Transverse colon (tissue), 4 donors: ENCODE data around the gene ZSWIM7. TPM values are rescaled to one million over a fixed set of nuclear protein-coding genes. Genes with fewer than 3 reads are reported as not detected.

Experiments
- DNase-seq: peaks from one replicate; pipeline ENCODE4 v3.0.0-alpha.2; 2019
- H3K27ac ChIP-seq, 4 donors: fragments of 200-600 bp; sonication (generic); 2 replicates each; pipeline ENCODE4 v1.5.1; 2016 to 2018; ENCODE audit warnings: inconsistent platforms in 4 of 4
- H3K27me3 ChIP-seq: fragments of 200-600 bp; sonication (generic); 2 replicates; pipeline ENCODE4 v1.5.1; 2017; ENCODE audit warnings: inconsistent platforms
- H3K36me3 ChIP-seq, 4 donors: fragments of 200-600 bp; sonication (generic); 2 replicates each; pipeline ENCODE4 v1.5.1; 2017 to 2019; ENCODE audit warnings: inconsistent platforms in 4 of 4
- H3K4me1 ChIP-seq, 4 donors: fragments of 200-600 bp; sonication (generic); 2 replicates each; pipeline ENCODE4 v1.5.1; 2017 to 2020; ENCODE audit warnings: inconsistent platforms in 4 of 4
- H3K4me3 ChIP-seq, 4 donors: fragments of 200-600 bp; sonication (generic); 1 replicate in 1 of 4; 2 replicates in 3 of 4; pipeline versions ENCODE4 v1.5.1 to v1.6.1; 2017 to 2019; ENCODE audit warnings: inconsistent platforms in 4 of 4
- H3K9me3 ChIP-seq, 2 donors: fragments of 200-600 bp; sonication (generic); 2 replicates each; pipeline ENCODE4 v1.5.1; 2017 to 2019; ENCODE audit warnings: inconsistent platforms in 2 of 2
- CTCF ChIP-seq, 5 experiments: fragments of 200-600 bp in 3 of 5; fragments of 450-650 bp in 2 of 5; sonication (generic) in 3 of 5; IDR thresholded peaks; 1 replicate in 2 of 5; 2 replicates in 3 of 5; pipeline ENCODE4 v1.5.1; 2016 to 2017; ENCODE audit warnings: antibody characterized with exemption in 5 of 5, inconsistent platforms in 3 of 5, mild to moderate bottlenecking in 2 of 5, moderate library complexity in 1 of 5
- EP300 ChIP-seq: sonication (generic); formaldehyde crosslinking; IDR thresholded peaks from one replicate; pipeline ENCODE4 v1.6.1; 2017; ENCODE audit warnings: antibody characterized with exemption, low read depth
- POLR2A ChIP-seq: fragments of 450-650 bp; IDR thresholded peaks from one replicate; pipeline ENCODE4 v1.6.1; 2016; ENCODE audit warnings: antibody characterized with exemption, mild to moderate bottlenecking, moderate library complexity
- POLR2AphosphoS5 ChIP-seq, 3 donors: sonication (generic); formaldehyde crosslinking; IDR thresholded peaks; one replicate each; pipeline ENCODE4 v1.6.1; 2016; ENCODE audit warnings: antibody characterized with exemption in 3 of 3
- WGBS, 2 donors: methylation state at CpG; one replicate each; pipeline ENCODE4 v1.1.5; 2018; ENCODE audit warnings: low coverage in 1 of 2; 5-methylcytosine and 5-hydroxymethylcytosine counted together
- in situ Hi-C, 4 donors: fragments of 200-750 bp; cut with MboI; loops; one replicate each; pipeline versions ENCODE4 v1.15.0 to v1.15.1; 2017; ENCODE audit warnings: low sequenced_read_pairs in 3 of 4, low pct_ligation_motif_present in 1 of 4, low pct_unique_long_range_greater_than_20kb in 1 of 4
- intact Hi-C: fragments of 100-400 bp; cut with DNase I; formaldehyde crosslinking; loops from one replicate; pipeline ENCODE4 v1.15.1; 2023; ENCODE audit warnings: low total_unique reads
- total RNA-seq, 4 donors: library from RNA; depleted of rRNA; stranded (reverse); fragments of >200 nt; gene quantifications; one replicate each; pipeline ENCODE4 v1.1.0, GENCODE V29; 2016

ZSWIM7 gene
- total RNA-seq, 4 donors from 2014 or later, result 3.6 to 19.5 (median 18.6) TPM

DNA sequence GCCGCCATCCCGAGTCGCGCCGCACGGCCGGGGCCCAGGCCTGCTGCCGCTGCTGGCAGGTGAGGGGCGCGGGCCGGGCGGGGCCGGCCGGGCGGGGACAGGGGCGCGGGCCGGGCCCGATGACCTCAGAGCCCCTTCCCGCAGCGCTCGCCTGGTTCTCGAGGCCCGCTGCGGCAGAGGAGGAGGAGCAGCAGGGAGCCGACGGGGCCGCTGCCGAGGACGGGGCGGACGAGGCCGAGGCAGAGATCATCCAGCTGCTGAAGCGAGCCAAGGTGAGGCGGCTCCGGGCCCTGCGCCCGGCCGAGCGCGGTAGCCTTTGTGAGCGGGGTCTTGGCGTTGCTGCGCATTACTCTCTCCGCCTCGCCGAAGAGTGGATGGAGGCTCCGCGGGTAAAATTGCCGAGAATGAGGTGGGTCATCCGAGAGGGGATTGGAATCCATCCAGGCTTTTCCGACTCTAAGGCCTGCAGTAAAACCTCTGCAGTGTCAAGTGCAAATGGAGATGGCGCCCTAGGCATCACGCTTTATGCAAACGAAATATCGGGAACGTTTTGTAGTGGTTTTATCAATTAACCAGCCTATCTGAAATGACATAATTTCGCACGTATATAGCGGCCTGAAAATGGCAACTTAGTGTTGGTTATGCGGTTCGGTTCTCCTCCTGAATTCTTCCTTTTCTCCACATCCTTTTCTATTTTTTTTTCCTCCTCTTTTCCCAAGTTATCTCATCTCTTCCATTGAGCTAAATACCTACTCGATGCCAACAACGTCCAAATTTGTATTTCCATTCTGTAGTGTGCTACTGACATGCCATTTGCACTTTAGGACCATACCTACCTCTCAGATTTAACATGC, 697 bp upstream of the ZSWIM7 start:
- in situ Hi-C loops, result loop anchor here in 3 of 4 donors (10.0 to 25.0 kb wide), 2 partner anchors 55 to 112 kb away; partner anchors contain the start of gene ADORA2B (in 2 of the 3)
- TF ChIP-seq EP300 (no peak), POLR2AphosphoS5 (IDR thresholded peaks at IDR 0.05) (peak in 1 of 3 donors; percentile 5)

GRCh38 chr17:15998031-15998562, 1.4 kb downstream of the ZSWIM7 start:
- 70 to 72% methylated on average over 4 of the region's 4 CpGs for WGBS, 2 donors
- H3K27ac ChIP-seq, result peak overlapping the region; percentile 89 to 97 (median 96)
- no peaks in the 10 kb centered on the region for H3K9me3 ChIP-seq
- in situ Hi-C loops (loop anchor here in 2 of 4 donors (10.0 kb wide), 1 partner anchor 53 kb away; the partner anchor contains the start of gene ADORA2B (in 2 of the 2)), intact Hi-C loops (no loop called here)
- DNase-seq, result no peak
- H3K27me3 ChIP-seq, result no peaks in the 10 kb centered on the region
- H3K4me3 ChIP-seq, result no peak overlapping the region
- H3K4me1 ChIP-seq, result peaks cover 8 to 32% (median 14%) of the 10 kb centered on the region in 4 donors
- no peak for TF ChIP-seq EP300
- TF ChIP-seq CTCF (IDR thresholded peaks at IDR 0.05), result no peak
- TF ChIP-seq POLR2AphosphoS5 (IDR thresholded peaks at IDR 0.05), result no peak
- no peak for TF ChIP-seq POLR2A
- peaks cover 0 to 16% (median 6%) of the 10 kb centered on the region in 4 donors for H3K36me3 ChIP-seq

More for the DNA sequence above, 697 bp upstream of the ZSWIM7 start:
- H3K4me1 ChIP-seq, result peaks cover 8 to 32% (median 14%) of the 10 kb centered on the region in 4 donors
- no peaks in the 10 kb centered on the region for H3K27me3 ChIP-seq
- WGBS, 2 donors, result 3 to 4% methylated on average over 11 to 36 of the region's 64 CpGs
- DNase-seq, result no peak
- intact Hi-C loops, result no loop called here
- H3K27ac ChIP-seq, result peak overlapping the region; percentile 89 to 97 (median 96)
- no peaks in the 10 kb centered on the region for H3K9me3 ChIP-seq
- H3K36me3 ChIP-seq, result peaks cover 0 to 35% (median 18%) of the 10 kb centered on the region in 4 donors
- H3K4me3 ChIP-seq, result peak overlapping the region; percentile 64 to 74 (median 68)

DNA sequence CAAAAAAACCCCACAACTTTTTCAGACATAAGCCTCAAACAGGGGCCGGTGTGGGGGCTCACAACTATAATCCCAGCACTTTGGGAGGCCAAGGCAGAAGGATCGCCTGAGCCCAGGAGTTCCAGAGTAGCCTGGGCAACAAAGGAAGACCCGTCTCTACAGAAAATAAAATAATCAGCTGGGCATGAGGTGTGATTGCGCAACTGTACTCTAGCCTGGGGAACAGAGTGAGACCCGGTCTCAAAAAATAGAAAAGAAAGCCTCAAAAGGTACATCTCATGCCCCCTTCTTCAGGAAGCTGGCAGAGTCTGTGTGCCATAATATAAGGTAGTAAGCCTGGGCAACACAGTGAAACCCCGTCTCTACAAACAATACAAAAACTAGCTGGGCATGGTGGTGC, 3.2 kb downstream of the ZSWIM7 start:
- Histone ChIP-seq H3K4me3 (no peak overlapping the region), H3K36me3 (peaks cover 0 to 3% (median 0%) of the 10 kb centered on the region in 4 donors), H3K27ac (no peak overlapping the region), H3K9me3 (no peaks in the 10 kb centered on the region), H3K4me1 (peaks cover 8 to 32% (median 19%) of the 10 kb centered on the region in 4 donors), H3K27me3 (no peaks in the 10 kb centered on the region)
- TF ChIP-seq EP300 (no peak), POLR2AphosphoS5 (IDR thresholded peaks at IDR 0.05) (no peak), POLR2A (no peak), CTCF (IDR thresholded peaks at IDR 0.05) (no peak)
- DNase-seq, result no peak
- intact Hi-C loops, result no loop called here
- in situ Hi-C loops, result loop anchor here in 2 of 4 donors (10.0 kb wide), 1 partner anchor 52 kb away; the partner anchor contains the start of gene ADORA2B (in 2 of the 2)
- WGBS, 2 donors, result 74 to 89% methylated on average over 5 to 6 of the region's 6 CpGs

DNA sequence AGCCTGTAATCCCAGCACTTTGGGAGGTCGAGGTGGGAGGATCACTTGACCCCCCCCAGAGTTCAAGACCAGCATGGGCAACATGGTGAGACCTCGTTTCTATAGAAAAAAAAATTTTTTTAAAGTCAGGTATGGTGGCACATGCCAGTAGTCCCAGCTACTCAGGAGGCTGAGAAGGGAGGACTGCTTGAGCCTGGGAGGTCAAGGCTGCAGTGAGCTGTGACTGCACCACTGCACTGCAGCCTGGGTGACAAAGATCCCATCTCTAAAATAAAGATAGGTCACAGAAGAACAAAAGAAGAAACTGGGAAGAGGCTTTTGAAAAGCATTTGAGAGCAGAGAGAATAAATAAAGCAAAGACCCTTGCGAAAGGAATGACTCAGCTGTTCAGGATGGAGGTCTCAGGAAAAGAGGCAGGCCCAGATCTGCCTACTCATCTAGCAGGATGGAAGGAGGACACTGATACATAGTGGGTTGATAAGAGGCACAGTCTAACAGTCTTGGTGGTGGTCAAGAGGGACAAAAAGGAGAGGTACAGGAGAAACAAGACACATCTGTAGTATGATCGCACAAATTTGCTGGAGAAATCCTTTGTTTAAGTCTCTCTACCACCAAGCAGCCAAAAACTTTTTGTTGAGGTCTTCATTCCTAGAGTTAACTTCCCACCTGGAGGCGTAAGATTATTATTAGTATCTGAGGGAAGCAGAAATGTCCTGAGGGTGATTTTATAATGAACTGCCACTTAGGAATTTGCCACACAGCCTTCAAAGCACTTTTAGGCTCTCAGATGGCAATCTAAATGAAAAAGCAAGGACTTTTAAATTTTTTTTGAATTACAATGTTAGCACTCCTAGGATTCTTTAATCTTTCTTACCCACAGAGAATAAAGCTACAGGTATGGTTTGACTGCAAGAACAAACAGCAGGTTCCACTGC, 17.6 kb downstream of the ZSWIM7 start:
- DNase-seq, result no peak
- TF ChIP-seq POLR2A (no peak), POLR2AphosphoS5 (IDR thresholded peaks at IDR 0.05) (no peak), EP300 (no peak), CTCF (IDR thresholded peaks at IDR 0.05) (no peak)
- Histone ChIP-seq H3K9me3 (no peaks in the 10 kb centered on the region), H3K27me3 (no peaks in the 10 kb centered on the region), H3K36me3 (peaks cover 0 to 20% (median 8%) of the 10 kb centered on the region in 4 donors), H3K4me1 (peaks cover 0 to 30% (median 9%) of the 10 kb centered on the region in 4 donors), H3K4me3 (no peak overlapping the region), H3K27ac (peak overlapping the region; percentile 64 to 75 (median 69))
- WGBS, 2 donors, result 79 to 93% methylated on average over 2 to 5 of the region's 5 CpGs
- in situ Hi-C loops, result no loop called here
- intact Hi-C loops, result no loop called here
